ENCODE results near the gene PLA2R1. TPM values are rescaled to one million over a fixed set of nuclear protein-coding genes. Genes with fewer than 3 reads are reported as not detected.

The PLA2R1 gene
- total RNA-seq, 1 donor from 2014 or later: 3.0 TPM

- no peak for DNase-seq (ENCODE audit: low spot score)
- intact Hi-C loops (cut with DNase I): no loop called here
Measured at GRCh38 chr2:159905926-159906714, 156.3 kb downstream of the PLA2R1 start.

GRCh38 chr2:159904959-159905305 lies 157.5 kb downstream of the PLA2R1 start:
- DNase-seq (ENCODE audit: low spot score): peak; percentile 85
- intact Hi-C loops (cut with DNase I): no loop called here

- peak; percentile 90 for DNase-seq (ENCODE audit: low spot score)
- intact Hi-C loops (cut with DNase I): no loop called here
Measured at GRCh38 chr2:159904127-159904958, 158.1 kb downstream of the PLA2R1 start, which contains the start of gene LY75. Gene LY75 (minus strand): TSS chr2:159904756.

GRCh38 chr2:159903443-159904126 lies 158.8 kb downstream of the PLA2R1 start:
- DNase-seq (ENCODE audit: low spot score): no peak
- intact Hi-C loops (cut with DNase I): no loop called here

GRCh38 chr2:159902722-159903121 lies 159.7 kb downstream of the PLA2R1 start:
- no peak for DNase-seq (ENCODE audit: low spot score)
- intact Hi-C loops (cut with DNase I): no loop called here

- DNase-seq (ENCODE audit: low spot score): no peak
- intact Hi-C loops (cut with DNase I): no loop called here
Measured at GRCh38 chr2:159900343-159900742, 162.1 kb downstream of the PLA2R1 start.

- DNase-seq (ENCODE audit: low spot score): no peak
- intact Hi-C loops (cut with DNase I): no loop called here
Measured at GRCh38 chr2:159898441-159898840, 164.0 kb downstream of the PLA2R1 start.

- intact Hi-C loops (cut with DNase I): no loop called here
- no peak for DNase-seq (ENCODE audit: low spot score)
Measured at GRCh38 chr2:159897720-159898119, 164.7 kb downstream of the PLA2R1 start.

GRCh38 chr2:159897081-159897480 lies 165.3 kb downstream of the PLA2R1 start:
- no peak for DNase-seq (ENCODE audit: low spot score)
- intact Hi-C loops (cut with DNase I): no loop called here

- no peak for DNase-seq (ENCODE audit: low spot score)
- intact Hi-C loops (cut with DNase I): no loop called here
Measured at GRCh38 chr2:159895258-159896065, 167.0 kb downstream of the PLA2R1 start.

- no peak for DNase-seq (ENCODE audit: low spot score)
- intact Hi-C loops (cut with DNase I): no loop called here
Measured at GRCh38 chr2:159894145-159894838, 168.1 kb downstream of the PLA2R1 start.

GRCh38 chr2:159892990-159893810 lies 169.2 kb downstream of the PLA2R1 start:
- intact Hi-C loops (cut with DNase I): no loop called here
- no peak for DNase-seq (ENCODE audit: low spot score)

- DNase-seq (ENCODE audit: low spot score): no peak
- intact Hi-C loops (cut with DNase I): no loop called here
Measured at GRCh38 chr2:159891917-159892730, 170.3 kb downstream of the PLA2R1 start.

GRCh38 chr2:159891267-159891588 lies 171.2 kb downstream of the PLA2R1 start:
- intact Hi-C loops (cut with DNase I): no loop called here
- DNase-seq (ENCODE audit: low spot score): no peak

GRCh38 chr2:159890551-159891266 lies 171.7 kb downstream of the PLA2R1 start:
- intact Hi-C loops (cut with DNase I): no loop called here
- DNase-seq (ENCODE audit: low spot score): no peak

- DNase-seq (ENCODE audit: low spot score): no peak
- intact Hi-C loops (cut with DNase I): no loop called here
Measured at GRCh38 chr2:159882130-159882745, 180.2 kb downstream of the PLA2R1 start.

Measured in cardiac septum (tissue), 1 donor.